ENCODE data around the gene NDE1.

The NDE1 gene

DNA sequence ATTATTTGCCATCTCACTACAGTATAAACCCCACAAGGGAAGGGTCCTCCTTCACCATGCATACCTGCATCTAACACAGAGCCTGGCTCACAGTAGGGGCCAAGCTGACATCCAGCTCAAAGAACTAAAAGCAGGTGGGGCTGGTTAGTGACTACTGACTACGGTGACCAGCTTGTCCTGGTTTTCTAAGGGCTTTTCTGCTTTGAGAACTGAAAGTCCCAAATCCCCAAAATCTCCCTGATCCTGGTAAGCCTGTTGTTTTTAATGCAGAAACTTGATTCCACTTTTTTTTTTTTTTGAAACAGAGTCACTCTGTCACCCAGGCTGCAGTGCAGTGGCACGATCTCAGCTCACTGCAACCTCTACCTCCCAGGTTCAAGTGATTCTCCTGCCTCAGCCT, 89.4 kb downstream of the NDE1 start:
- no peak for DNase-seq (ENCODE audit: low spot score)

DNA sequence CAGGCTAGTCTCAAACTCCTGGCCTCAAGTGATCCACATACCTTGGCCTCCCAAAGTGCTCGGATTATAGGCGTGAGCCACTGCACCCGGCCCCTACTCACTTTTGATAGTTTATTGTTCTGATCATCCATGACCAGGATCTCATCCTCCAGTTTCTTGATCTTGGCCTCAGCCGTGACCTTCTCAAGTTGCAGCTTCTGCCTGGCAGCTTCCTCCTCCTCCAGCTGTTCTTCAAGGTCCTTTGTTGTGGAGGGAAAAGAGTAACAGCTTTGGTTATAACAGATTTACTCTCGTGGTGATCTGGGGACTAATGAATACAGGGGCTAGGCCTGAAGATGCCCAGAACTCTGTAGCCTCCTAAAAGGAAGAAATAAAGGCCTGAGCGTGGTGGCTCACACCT, 89.9 kb downstream of the NDE1 start:
- no peak for DNase-seq (ENCODE audit: low spot score)

DNA sequence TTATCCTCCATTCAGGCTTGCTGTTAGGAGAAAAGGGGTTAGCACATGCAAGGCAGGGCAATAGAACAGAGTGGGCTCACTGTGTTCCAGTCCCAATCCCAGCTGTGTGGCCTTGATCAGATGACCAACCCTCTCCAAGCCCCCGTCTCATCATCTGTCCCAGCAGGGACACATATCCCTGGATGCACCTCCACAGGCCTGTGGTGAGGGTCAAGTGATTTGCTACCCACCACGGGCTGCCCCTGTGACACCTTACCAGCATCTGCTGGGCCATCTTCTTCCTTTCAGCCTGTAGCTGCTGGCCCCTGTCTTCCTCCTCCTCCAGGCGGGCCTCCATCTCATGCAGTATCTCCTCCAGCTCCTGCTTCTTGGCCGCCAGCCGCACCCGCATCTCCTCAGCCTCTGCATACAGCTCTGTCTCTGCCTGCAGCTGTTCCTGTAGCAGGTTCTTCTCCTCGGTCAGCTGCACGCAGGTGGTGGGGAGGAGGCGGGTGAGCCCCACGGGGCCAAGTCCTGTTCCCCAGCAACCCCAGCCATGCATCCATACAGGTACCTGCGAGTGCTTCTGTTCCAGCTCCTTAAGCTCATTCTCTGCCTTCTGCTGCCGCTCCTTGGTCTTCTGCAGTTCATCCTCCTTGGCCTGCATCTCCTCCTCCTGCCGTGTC, 91.3 kb downstream of the NDE1 start:
- DNase-seq (ENCODE audit: low spot score), result no peak

- no peak for DNase-seq (ENCODE audit: low spot score)
Measured at GRCh38 chr16:15742716-15743115, 92.7 kb downstream of the NDE1 start.

GRCh38 chr16:15743657-15744056, 93.6 kb downstream of the NDE1 start:
- DNase-seq (ENCODE audit: low spot score), result no peak

DNA sequence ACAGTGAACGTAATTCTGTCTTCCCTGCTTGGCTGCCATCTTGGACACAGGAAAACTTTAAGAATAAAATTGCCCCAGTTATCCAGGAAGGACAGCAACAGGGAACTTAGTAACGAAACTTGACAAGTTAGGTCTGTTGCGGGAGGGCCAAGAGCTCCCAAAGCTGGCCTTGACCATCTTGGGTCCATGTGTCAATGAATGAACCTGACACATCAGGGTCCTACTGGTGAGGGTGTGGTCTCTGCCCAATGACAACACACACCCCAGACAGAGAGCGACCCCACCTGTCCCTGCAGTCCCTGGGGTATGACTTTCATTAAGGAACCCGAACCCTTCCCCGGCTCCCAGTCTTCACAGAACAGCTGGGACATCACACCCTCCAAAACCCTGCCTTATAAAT, 96.3 kb downstream of the NDE1 start:
- DNase-seq (ENCODE audit: low spot score), result no peak

DNA sequence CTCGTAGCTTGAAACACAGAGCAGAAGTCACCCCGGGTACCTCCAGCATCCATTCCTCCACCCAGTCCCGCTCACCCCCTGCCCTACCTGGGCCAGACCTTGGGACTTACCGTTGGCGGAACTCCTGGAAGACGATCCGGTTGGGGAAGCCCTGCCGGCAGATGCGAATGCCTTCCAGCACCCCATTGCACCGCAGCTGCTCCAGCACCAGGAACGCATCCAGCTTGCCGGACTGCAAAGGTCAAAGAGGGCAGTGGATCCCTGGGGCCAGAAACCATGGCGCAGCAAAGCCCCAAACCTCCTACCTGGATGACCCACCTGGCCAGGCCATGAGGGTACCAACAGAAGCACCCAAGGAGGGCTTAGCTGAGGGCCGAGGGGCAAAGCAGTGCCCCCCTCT, 97.9 kb downstream of the NDE1 start:
- no peak for DNase-seq (ENCODE audit: low spot score)

DNA sequence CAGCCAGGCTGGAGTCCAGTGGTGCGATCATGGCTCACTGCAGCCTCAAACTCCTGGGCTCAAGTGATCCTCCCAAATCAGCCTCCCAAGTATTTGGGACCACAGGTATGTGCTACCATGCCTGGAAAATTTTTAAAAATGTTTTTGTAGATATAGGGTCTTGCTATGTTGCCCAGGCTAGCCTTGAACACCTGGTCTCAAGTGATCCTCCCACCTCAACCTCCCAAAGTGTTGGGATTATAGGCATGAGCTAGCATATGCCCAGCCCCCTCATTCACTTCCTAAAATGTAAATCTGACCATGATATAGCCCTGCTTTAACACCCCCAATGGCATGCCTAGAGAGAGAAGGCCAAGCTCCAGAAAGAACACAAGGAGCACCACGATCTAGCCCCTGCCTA, 98.6 kb downstream of the NDE1 start:
- no peak for DNase-seq (ENCODE audit: low spot score)

DNA sequence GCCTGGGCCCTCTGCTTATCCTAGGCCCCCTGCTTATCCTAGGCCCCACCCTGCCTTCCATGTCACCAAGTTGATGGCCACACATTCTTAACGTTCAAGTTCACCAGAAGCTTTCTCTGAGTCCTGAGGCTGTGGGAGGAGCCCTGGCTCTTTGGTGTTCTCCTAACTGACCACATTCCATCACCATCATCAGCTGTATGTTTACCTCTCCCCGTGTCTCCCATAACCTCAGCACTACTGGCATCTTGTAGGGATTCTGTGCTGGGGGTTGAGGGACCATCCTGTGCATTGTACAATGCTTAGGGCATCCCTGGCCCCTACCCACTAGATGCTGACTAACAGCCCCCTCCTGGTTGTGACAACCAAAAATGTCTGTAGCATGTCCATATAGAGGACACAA, 99.3 kb downstream of the NDE1 start:
- no peak for DNase-seq (ENCODE audit: low spot score)

DNA sequence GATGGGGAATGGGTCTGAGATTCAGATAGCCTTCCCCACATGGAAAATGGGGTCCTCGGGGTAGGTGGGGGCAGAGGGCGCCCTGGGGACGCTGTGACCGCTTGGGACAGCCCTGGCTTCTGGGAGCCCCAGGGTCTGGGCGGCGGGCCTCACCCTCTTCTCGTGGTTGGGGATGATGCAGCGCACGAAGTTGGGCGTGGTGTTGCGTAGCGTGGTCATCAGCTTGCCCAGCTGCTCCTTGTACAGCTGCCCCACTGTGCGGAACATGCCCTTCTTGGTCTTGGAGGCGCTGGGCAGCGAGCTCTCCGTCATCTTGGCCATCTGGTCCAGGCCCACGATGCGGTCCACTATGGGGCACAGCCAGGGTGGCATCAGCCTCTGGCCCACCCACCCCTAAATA, 99.9 kb downstream of the NDE1 start:
- no peak for DNase-seq (ENCODE audit: low spot score)

GRCh38 chr16:15751940-15752339, 101.9 kb downstream of the NDE1 start:
- DNase-seq (ENCODE audit: low spot score), result no peak

DNA sequence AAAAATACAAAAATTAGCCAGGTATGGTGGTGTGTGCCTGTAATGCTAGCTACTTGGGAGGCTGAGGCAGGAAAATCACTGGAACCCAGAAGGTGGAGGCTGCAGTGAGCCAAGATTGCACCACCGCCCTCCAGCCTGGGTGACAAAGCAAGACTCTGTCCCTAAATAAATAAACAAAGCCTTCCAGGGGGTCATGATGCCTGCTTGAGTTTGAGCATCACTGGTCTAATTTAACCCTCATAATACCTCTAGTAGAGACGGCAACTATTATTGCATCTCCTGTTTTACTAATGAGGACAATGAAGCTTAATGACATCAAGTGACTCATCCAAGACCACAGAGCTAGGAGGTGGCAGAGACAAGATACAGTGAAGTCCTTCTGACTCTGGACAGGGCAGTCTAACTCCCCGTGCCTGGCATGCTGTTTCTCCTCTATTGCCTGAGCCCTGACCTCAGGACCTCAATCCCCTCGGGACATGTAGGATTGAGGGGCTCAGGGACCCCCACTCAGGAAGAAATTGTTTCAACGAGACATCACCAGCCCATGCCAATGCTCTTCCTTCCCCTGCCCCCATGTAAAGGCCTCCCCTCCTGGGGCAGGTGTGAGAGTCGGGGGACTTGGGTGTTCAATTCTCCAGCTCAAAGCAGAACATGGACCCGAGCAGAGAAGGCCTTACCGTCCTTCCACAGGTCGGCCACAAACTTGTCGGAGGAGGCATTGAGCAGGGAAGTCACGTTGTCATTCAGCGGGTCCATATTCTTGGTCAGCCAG, 102.9 kb downstream of the NDE1 start:
- DNase-seq (ENCODE audit: low spot score), result no peak

DNA sequence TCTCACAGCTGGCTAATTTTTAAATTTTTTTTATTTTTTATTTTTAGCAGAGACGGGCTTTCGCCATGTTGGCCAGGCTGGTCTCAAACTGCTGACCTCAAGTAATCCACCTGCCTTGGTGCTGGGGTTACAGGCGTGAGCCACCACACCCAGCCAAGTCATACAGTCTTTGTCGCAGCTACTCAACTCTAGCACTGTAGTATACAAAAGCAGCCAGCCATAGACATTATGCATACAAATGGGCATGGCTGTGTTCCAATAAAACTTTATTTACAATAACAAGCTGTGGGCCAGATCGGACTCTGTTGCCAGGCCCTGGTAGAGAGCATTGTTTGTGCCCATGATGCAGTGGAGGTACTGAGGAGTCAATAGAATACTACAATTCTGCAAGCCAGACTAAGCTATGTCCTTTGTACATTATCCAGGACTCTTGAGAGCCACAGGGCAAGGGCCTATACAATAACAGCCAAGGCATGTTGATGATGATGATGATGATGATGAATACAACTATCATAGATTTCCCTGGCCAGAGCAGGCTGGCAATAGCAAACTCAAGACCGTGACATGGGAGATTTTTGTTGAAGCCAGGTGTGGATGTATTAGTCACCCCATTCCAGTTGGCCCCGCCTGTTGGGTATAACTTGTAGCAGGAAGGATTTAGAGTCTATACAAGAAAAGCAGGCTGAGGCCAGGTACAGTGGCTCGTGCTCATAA, 104.9 kb downstream of the NDE1 start:
- DNase-seq (ENCODE audit: low spot score), result no peak

GRCh38 chr16:15757077-15757386, 107.0 kb downstream of the NDE1 start:
- DNase-seq (ENCODE audit: low spot score), result no peak

DNA sequence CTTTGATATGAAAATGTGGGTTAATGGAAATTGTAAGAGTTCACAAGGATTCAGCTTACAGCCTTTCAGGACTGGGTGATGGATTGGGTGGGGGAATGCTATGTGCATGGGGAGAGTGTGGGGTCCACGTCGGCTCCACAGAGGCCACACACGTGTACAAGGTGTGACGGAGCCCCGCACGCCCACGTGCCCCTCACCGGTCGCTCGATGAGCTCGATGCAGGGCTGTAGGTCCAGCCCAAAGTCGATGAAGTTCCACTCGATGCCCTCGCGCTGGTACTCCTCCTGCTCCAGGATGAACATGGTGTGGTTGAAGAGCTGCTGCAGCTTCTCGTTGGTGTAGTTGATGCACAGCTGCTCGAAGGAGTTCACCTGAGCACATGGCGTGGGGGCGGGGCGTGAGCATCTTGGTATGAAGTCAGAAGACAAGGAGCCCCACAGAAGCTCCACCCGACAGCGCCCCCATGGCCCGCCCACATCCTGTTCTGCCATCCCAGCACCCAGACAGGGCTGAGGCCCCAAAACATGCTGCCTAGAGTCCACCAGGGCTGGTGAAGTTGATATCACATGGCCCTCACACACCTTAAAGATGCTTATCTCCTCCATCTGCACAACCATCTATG, 107.7 kb downstream of the NDE1 start:
- DNase-seq (ENCODE audit: low spot score), result no peak

DNA sequence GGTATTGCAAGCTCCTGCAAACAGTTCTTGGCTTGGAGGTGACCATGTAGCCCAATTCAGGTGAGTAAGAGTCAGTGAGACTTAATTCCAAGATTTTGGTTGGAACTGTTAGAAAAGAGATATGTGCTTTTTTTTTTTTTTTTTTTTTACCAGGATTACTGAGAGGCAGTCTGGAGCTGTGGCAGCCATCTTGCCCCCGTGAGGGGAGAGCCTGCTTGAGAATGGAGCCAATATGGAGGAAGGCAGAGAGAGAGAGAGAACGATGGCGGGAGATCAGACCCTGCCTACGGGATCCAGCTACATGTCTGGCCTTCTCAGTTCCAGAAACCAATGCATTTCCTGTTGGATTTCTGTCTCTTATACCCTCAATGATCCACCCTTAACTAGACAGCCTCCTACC, 109.0 kb downstream of the NDE1 start:
- no peak for DNase-seq (ENCODE audit: low spot score)

- no peak for DNase-seq (ENCODE audit: low spot score)
Measured at GRCh38 chr16:15760129-15760528, 110.1 kb downstream of the NDE1 start.

- no peak for DNase-seq (ENCODE audit: low spot score)
Measured at GRCh38 chr16:15764112-15764511, 114.1 kb downstream of the NDE1 start.

DNA sequence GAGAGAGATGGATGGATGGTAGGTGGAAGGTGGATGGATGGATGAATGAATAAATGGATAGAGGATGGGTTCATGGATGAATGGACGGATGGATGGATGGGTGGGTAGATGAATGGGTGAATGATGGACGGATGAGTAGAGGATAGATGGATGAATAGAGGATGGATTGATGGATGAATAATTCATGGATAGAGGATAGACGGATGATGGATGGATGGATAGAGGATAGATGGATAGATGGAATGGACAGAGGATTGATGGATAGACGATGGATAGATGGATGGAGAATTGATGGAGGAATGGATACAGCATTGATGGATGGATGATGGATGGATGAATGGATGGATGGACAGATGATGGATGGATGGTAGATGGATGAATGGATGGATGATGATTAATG, 115.1 kb downstream of the NDE1 start:
- DNase-seq (ENCODE audit: low spot score), result no peak

DNA sequence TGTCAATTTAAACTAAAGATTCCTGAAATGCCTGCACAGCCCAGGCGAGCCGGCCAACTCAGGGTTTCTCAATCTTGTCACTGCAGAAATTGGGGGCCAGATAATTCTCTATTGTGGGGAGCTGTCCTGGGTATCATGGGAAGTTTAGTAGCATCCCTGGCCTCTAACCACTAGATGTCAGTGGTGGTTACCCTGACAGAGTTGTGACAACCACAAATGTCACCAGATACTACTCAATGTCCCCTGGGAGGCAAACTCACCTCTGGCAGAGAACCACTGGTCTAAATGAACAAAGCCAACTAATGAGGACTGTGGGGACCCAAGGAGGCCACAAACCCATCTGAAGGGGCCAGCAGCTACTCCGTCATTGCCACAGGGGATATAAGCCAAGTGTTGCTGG, 115.8 kb downstream of the NDE1 start:
- peak; percentile 38 for DNase-seq (ENCODE audit: low spot score)

DNA sequence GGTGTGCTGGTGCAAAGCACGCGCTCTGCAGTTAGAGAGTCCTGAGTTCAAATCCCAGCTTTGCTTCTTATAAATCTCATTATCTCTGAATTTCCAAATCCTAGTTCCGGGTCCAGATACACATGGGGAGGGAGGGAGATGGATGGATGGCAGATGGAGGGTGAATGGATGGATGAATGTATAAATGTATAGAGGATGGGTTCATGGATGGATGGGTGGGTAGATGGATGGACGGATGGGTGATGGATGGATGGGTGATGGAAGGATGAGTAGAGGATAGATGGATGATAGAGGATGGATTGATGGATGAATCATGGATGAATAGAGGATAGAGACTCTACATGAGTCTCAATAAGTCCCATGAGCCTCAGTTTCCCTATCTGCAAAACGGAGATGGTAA, 116.9 kb downstream of the NDE1 start:
- DNase-seq (ENCODE audit: low spot score), result no peak

DNA sequence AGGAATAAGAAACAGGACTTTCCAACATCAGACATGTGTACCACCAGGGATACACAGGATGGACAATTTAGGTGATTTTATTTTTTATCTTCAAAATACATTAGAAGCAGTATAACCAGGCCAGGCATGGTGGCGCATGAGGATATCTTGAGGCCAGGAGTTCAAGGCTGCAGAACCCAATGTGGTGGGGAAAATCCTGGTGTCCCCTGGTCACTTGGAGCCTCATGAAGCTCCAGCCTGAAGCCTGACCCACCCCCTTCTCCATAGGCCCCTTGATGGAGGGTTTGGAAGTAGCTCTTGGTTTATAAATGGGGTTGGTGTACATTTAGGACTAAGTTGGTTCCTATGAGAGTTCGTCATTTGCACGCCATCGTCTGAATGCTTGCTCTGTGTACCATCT, 118.2 kb downstream of the NDE1 start:
- DNase-seq (ENCODE audit: low spot score), result no peak

DNA sequence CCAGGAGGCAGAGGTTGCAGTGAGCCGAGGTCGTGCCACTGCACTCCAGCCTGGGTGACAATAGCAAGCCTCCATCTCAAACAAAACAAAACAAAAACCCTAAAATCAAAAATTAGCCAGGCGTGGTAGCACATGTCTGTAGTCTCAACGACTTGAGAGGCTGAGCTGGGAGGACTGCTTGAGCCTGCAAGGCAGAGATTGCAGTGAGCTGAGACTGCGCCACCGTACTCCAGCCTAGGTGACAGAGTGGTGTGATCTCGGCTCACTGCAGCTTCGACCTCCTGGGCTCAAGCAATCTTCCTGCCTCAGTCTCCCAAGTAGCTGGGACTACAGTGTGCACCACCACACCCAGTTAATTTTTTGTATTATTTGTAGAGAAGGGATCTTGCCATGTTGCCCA, 119.2 kb downstream of the NDE1 start:
- no peak for DNase-seq (ENCODE audit: low spot score)
